NCI-H2196 (cell line): ENCODE data around the gene BCAS3.

ENCODE experiments used
- DNase-seq: peaks from one replicate; lab custom pipeline; 2025; ENCODE audit not compliant: unreplicated experiment; lab: John Stamatoyannopoulos, UW

BCAS3 gene

DNA sequence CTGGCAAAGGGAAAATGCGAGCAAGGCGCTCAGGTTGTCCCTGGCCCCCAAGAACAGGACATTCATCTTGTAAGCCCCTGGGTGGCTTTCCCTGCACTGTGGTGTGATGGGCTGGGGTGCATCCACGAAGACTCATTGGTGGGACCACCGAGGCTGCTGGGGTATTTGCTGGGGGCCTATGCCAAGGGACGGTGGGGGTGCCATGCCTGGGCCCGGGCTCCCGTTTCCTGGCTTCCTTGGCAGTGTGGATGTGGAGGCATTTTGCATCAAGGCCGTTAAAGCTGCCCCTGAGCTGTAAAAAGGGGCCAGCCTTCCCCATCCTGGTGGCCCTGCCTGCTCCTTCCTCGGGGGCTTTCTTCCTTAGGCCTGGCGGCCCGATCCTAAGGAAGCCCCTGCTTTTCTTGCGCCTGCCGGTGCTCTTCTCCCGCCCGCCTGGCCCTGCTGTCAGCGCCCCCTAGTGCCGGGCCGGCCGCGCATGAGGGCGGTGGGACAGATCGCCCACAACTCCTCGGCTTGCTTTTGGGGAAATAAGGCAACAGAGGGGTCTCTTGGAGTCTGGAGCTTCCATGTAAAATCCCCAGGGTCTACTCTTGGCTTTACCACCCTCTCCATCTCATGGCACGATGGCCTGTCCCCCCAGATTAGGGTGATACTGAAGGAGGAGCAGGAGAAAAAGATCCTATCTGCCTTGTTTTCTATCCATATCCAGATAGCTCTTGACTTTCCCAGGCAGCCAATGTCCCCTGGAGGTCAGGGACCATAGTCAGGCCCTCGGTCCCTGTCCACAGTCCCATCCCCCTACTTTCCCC, 712.2 kb downstream of the BCAS3 start:
- peak; percentile 38 for DNase-seq

DNA sequence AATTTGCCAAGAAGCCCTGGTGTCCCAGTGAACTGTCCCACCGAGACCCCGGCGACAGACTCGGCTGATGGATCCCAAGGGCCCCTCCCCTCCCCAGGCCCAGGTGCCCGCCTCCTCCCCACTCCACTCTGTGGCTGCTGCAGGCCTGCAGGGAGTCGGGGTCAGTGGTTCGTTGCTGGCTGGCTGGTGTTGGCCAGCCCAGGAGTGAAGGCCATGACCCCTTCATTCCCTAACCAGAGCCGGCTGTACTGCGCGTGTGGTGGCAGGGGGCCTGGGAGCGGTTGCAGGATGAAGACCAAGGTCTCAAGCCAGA, 712.8 kb downstream of the BCAS3 start:
- DNase-seq: no peak

DNA sequence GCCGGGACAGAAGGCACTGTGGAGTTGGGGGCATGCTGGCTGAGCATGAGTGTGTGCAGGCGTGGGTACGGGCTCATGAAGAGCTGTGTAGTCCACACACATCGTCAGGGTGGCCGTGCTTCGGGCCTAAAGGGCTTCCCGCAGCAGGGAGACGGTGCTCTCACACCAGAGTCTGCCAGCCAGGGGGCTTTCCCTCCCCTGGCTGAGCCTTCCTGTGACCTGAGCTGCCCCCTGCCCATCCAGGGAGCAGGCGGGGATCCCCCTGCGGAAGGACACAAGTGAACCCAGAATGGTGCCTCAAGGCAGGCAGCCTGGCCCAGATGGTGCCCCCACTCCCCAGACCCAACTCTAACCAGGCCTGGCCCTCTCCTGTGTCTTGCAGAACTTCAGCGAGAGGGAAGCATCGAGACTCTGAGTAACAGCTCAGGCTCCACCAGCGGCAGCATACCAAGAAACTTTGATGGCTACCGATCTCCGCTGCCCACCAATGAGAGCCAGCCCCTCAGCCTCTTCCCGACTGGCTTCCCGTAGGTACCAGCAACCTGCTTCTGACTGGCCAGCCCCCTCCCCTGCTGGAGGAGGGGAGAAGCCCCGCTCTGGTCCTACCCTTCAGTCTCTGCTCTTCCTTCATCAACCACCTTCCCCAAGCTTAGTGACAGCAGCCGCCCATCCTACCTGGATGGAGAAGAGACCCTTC, 714.1 kb downstream of the BCAS3 start:
- no peak for DNase-seq

DNA sequence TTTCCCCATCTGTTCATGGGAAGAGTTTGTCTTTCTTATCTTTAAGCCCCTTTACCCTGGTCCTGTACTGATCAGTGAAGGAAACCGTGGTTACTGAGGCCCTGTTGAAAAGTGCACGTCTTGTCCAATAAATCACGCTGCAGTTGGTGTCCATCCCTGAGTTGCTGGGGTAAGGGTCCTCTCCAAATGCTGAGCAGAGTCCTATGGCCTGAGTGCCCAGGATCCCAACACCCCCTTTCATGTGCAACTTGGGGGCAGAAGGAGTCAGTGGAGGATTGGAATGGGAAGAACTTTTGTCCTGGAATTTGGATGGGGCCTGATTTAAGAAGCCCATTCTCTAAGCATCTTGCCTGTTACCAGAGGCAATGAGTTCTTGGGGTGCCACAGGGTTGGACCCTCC, 715.0 kb downstream of the BCAS3 start:
- no peak for DNase-seq

DNA sequence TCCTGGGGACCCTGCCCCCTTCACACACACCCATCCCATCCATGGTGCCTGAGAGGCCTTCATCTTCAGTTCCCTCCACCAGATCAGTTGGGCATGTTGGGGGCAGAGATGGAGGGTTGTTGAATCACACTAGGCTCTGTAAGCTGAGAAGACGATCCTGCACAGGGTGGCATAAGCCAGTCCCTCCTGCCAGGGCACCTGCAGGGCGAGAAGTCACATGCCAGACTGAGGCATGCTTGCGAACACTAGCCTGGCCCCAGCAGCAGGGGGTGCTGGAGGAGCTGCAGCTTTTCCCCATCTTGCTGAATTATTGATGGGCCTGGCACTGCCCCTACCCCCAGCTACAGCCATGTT, 715.9 kb downstream of the BCAS3 start:
- DNase-seq: peak; percentile 39

DNA sequence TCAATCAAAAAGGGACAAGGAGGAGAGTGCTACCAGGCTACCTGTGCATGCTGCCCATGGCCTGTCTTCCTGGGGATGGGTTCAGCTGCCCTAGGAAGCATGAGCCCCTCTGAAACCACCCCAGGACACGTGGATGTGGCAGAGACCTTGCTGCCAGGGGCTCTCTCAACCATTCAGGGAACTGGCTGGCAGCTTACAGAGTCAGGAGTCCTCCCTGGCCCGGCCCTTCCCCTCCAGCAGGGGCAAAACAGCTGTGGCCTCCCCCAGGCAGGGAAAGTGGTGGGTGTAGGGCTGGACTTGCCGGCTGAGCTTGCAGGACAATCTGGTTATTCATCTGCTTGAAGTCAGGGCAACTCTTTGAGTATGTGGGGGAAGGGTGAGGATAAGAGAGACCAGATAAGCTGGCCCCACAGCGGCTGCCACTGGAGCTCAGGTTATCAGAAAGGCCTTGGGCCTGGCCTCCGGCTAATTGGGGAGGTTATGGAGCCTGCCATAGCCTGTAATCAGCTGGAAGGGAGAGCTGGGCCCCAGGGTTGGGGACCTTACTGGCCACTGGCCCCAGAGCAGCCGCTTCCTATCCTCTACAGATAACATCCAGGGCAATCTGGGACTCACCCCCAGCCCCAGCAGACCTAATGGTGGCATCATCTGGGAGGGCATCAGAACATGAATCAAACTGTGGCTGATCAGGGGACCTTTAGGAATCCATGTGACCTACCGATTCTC, 716.4 kb downstream of the BCAS3 start:
- DNase-seq: no peak

DNA sequence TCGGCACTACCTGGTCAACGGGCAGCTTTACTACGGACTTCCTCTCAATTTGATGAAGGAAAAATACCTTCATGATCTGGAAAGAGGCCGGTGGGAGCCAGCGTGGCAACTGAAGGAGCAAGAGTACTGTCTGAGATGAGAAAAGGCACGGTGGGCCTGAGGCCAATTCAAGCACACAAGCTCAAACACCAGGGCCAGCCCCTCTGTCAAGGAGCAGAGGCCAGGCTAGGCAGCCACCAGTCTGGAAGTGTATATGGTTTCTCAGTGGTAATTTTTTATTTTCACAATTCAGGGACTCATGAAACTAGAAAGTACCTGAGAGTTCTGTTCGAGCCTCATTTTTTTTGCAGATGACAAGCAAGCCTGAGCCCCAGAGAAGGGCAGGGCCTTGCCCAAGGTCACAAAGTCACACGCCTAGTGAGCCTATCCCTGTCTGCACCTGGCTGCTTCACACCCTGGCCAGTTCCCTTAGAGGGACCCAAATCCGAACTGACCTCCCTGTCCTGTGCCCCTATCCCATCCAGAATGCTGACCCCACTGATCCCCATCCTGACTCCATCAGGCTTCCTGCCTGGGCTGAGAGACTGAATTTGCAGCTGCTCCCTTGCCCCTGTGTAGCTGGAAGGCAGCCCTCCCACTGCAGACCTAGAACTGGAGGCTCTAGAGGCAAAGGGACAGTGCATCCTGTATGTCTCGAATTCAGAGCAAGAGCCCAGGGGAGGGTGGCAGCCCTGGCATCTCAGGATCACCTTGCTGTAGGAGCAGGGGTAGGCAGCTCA, 717.2 kb downstream of the BCAS3 start:
- DNase-seq: no peak

DNA sequence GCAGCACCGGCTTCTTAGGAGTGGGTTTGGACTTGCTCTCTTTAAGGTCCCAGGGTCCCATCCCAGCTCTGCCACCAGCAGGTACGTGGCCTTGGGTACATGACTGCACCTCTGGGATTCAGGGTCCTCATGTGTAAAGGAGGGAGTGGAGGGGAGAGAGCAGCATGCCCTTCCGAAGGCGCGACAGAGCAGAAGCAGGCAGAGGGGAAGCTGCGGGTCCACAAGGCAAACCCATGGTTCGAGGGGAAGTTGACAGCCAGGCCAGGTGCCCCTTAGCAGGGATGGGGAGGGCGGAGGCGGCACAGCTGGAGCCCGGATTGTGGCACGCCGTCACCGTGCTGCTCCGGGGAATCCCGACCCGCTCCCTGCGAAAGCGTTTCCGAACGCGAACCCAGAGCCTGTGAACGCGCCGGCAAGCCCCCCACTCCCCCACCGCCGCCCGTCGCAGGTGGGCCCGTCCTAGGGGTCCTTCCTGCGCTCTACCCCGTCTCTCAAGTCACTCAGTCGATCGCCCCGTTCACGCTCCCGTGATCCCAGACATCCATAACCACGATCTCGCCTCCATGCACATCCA, 717.8 kb downstream of the BCAS3 start:
- DNase-seq: no peak

DNA sequence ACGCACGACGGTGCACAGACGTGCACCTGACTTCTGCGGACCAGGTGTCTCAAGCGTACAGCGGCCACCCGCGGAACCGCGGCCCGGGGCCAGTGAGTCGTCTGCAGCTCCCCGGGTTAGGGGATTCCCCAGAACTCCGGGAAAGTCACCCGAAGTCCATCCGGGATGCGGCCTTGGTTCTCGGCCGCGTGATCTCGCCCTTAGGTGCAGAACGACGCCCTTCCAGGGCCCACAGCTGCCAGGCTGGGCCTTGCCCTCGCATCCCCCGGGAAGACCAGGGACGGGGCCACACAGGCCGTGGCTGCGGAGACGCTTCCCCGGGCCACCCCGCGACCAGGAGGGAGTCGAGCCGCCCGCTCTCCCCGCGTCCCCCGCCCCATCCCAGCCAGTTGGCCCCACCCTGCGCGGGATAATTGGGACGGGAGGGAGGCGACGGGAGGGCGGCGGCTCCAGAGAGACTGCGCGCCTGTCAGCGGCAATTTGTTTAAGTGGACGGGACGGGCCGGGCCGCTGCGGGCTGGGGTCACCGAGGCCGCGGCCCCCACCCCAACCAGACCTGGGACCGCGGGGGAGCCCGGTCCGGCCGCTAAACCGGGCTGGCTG, 718.4 kb downstream of the BCAS3 start:
- no peak for DNase-seq

DNA sequence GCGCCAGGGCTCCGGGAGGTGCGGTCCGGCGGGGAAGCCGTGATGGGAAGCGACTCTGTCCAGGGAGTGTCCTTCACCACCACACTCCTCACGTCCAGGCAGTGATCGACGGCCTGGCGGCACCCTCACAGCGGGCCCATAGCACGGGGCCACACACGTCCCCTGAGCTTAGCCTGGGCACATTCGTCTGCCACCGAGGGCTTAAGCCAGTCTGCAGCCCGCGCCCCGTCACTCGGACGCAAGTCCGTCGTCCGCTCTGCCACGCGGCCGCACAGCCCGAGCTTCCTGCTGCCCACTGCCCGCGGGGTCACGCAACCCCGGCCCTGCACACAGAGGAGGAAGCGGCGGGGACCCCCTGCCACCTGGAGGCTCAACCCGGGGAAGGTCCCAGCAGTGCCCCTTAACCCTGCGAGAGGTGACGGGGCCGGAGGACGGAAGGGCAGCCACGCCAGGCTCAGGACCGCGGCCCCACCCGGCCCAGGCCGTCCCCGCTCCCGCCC, 719.0 kb downstream of the BCAS3 start:
- no peak for DNase-seq

DNA sequence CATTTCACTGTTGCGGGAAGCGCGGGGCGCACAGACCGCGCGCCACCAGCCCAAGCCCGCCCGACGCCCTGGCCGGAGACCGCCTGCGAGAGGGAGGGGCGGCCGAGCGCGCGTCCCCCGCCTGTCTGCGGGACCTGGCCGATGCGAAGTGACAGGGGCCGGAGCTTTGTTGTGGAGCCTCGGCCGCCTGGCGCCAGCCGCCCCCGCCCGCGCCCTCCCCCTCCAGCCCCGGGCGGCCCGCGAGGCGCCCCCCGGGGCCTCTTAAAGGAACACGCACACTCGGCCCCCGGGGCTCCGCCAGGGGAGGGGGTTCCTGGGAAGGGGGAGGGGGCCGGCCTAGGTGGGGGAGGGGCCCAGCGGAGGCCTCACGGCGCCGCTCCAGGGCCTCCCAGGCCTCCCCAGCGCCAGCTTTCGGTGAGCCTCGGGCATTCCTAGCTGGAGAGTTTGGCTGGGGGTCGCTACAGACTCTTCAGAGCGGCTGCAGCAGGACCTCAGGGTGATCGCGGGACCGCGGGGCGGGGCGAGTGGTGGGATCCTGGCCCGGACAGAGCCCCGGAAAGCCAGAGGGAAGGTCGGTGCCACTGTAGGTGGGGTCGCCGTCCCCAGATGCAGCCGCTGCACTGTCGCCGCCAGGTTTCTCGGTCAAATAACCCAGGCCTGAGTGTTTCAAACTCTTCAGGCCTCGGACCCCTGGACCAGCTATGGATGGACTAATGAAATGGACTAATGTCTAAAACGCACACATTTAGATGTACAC, 719.6 kb downstream of the BCAS3 start:
- no peak for DNase-seq

DNA sequence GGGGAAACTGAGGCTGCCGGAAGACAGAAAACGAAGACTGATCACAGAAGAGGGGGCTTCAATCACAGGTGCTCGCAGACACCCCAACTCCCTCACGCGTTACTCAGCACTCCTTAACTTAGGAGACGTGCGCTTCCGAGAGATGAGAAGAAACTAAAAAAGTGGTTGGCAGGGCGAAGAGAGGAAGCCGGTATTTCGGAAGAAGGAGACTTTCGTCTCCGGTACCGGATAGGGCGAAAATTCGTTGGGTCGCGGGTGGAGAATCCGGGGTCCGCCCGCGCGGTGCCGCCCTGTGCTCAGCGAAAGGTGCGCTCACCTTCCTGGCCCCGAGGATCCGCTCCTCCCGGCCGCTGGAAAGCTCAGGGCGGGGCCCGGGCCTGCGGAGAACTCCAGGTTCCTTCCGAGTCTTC, 721.1 kb downstream of the BCAS3 start:
- no peak for DNase-seq

DNA sequence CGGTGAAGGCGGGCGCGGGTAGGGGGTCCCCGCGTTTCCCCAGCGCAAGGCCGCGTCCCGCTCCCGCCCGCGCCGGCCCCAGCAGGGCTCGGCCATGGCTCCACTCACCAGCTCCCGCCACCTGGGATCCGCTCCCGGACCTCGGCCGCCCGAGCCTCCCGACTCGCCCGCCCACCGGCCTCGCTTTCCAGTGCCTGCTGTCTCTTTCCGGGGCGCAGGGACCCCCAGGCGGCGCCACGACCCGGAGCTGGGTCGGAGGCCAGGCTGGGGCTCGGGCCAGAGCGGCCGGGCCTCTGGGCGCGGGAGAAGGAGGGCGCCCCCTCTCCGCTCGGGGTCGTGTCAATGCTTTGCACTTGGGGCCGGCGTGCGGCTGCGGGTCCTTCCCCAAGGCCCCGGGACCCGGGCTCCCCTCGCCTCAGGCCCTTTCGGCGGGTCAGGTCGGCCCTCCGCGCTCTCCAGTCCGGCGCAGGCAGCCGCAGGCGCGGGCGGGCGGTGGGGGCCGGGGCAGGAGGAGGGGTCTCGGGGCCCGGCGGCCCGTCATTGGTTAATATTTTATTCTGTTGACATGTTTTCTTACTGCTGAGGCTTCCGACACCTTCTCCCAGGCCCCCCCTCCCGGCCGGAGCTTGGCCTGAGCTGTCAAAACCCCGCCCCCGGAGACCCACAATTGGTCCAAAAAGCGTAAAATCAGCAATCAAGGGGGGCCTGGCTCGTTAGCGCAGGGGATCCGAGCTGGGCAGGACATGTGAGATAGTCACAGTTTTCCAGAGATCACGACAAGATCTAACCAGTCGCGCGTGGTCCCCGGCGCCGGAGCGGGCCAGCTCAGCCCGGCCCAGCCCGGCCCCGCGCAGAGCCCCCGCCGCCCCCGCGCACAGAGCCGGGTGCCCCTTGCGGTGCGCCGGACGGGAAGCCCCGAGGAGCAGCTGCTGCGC, 721.7 kb downstream of the BCAS3 start, which contains the start of gene TBX2:
TSS of gene TBX2 (plus strand) at position 713 of the 935 bp plus-strand sequence. CDS start 334 bp downstream, outside the sequence.
- DNase-seq: peak; percentile 17

DNA sequence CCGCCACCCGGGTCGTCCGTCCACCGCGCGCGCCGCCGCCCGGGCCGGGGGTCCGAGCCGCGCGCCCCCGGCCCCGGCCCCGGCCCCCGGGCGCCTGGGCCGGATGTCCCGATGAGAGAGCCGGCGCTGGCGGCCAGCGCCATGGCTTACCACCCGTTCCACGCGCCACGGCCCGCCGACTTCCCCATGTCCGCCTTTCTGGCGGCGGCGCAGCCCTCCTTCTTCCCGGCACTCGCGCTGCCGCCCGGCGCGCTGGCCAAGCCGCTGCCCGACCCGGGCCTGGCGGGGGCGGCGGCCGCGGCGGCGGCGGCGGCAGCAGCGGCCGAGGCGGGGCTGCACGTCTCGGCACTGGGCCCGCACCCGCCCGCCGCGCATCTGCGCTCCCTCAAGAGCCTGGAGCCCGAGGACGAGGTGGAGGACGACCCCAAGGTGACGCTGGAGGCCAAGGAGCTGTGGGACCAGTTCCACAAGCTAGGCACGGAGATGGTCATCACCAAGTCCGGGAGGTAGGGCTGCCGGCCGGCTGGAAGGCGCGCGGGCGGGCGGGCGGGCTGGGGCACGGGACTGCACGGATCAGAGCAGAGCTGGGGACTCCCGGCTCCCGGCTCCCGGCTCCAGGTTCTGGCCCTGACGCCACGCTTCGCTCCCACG, 722.5 kb downstream of the BCAS3 start:
- no peak for DNase-seq

DNA sequence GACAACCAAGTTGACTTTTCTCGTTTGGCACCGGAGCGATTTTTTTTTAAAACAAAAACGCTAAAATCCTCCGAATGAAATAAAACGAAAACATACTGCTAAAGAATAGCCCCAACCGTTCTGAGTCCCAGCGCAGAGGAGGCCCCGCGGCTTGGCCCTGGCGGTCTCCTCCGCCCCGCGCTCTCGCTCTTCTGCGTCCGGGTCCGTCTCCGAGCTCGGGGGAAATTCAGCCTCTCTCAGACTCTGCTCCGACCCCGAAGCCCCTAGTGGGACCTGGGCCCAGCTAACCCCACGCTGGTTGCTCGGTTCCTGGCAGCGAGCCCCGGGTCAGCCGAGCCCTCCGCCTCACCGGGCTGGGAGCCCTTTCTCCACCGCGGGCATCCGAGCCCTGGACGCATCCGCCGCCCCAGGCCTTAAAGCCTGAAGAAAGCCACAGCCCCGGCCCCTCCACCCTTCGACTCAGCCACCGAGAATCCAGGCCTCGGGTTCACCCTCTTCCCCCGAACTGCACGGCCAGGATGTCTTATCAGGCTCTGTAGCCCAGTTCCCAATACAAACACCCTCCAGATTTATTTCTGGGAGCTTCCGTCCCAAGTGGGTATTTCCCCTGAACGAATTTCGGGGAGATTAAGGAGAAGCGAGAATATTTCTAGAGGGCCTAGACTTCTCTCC, 723.2 kb downstream of the BCAS3 start:
- DNase-seq: no peak

DNA sequence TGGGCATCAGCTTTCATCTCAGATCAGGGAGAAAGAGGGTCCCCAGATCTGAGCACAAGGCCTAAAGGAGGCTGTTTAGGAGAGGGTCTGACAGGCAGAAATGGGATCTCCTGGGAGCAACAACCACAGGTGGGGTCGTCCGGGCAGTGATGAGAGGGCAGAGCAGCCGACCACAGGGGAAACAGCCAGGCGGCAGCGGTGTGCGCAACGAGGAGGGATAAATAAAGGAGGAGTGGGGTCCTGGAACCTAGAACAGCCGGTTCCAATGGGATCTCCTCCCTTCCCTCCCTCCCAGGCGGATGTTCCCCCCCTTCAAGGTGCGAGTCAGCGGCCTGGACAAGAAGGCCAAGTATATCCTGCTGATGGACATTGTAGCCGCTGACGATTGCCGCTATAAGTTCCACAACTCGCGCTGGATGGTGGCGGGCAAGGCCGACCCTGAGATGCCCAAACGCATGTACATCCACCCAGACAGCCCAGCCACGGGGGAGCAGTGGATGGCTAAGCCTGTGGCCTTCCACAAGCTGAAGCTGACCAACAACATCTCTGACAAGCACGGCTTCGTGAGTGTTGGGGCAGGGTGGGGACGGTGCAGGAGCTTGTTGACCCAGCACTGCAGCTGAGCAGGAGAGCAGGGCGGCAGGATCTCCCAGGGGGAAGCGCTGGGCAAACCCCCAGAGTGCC, 723.9 kb downstream of the BCAS3 start:
- DNase-seq: no peak

DNA sequence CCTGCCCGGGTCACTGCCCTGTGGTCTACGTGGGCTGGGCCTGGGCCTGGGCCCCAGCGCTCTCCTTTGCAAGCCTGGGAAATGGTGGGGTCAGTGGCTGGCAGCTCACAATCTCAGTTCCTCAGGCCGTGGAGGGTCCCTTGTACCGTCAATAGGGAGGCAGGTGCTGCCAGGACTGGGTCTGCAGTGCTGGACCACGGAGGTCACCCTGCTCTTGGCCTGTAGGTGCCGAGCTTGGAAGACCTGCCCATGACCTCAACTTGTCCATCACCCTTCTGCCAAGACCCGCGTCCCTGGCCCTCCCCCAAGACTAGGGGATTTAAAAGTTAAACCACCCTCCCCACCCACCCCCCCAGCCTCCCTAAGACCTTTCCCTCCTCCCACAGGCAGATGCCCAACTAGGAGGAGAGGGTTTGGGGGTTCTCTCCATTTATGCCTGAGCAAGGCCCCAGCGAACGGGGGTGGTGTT, 724.5 kb downstream of the BCAS3 start:
- DNase-seq: no peak
